IMR-90 (cell line): ENCODE results near the gene FBXO15. TPM values are rescaled to one million over a fixed set of nuclear protein-coding genes. Genes with fewer than 3 reads are reported as not detected.

Experiments used
- ATAC-seq: fragments of 200-7000 bp; cut with Tn5 transposase; 2 replicates; pipeline ENCODE4 v1.9.1; 2020; ENCODE audit warnings: low read depth, mild to moderate bottlenecking, moderate library complexity
- BruUV-seq: library from RNA; stranded (reverse); fragments of 400-500 nt; replicated peaks from 2 replicates; lab custom pipeline; 2021; lab: Mats Ljungman, UMichigan
- CTCF ChIA-PET: fragments of 300-600 bp; formaldehyde crosslinking; extraction: SDS; loops from one replicate; lab custom pipeline; 2021; ENCODE audit warnings: antibody characterized with exemption; lab: Yijun Ruan, JAX
- POLR2A ChIA-PET: fragments of 300-600 bp; sonication (Branson Sonifier 250); formaldehyde crosslinking; loops from one replicate; lab custom pipeline; 2022; ENCODE audit warnings: antibody characterized with exemption; ENCODE audit not compliant: unreplicated experiment; lab: Charles Lee
- DNase-seq: peaks from one replicate; pipeline ENCODE4 v3.0.0; 2013
- H2AFZ ChIP-seq: replicated peaks from 2 replicates; pipeline ENCODE3; 2013; ENCODE audit warnings: low read length, mild to moderate bottlenecking; ENCODE audit not compliant: poor library complexity
- H2AK5ac ChIP-seq: 2 replicates; pipeline ENCODE4 v1.6.1; 2013; ENCODE audit warnings: low read depth, low read length, inconsistent platforms
- H2AK9ac ChIP-seq: replicated peaks from 2 replicates; pipeline ENCODE3; 2013; ENCODE audit warnings: mild to moderate bottlenecking, low read depth, low read length, moderate library complexity; ENCODE audit not compliant: poor library complexity
- H2BK120ac ChIP-seq: 2 replicates; pipeline ENCODE4 v1.6.1; 2013; ENCODE audit warnings: low read depth, low read length, inconsistent platforms
- H2BK15ac ChIP-seq: 3 replicates; pipeline ENCODE4 v1.6.1; 2013; ENCODE audit warnings: low read depth, low read length, inconsistent platforms
- H2BK20ac ChIP-seq: 2 replicates; pipeline ENCODE4 v1.6.1; 2013; ENCODE audit warnings: low read depth, mild to moderate bottlenecking, inconsistent platforms, low read length, moderate library complexity
- H2BK5ac ChIP-seq: 2 replicates; pipeline ENCODE4 v1.6.1; 2013; ENCODE audit warnings: mild to moderate bottlenecking, low read depth, low read length, inconsistent platforms; ENCODE audit not compliant: poor library complexity, severe bottlenecking
- H3K14ac ChIP-seq: replicated peaks from 2 replicates; pipeline ENCODE4 v1.6.1; 2013; ENCODE audit warnings: low read depth, low read length, inconsistent platforms
- H3K18ac ChIP-seq: 2 replicates; pipeline ENCODE4 v1.6.1; 2013; ENCODE audit warnings: low read depth, low read length, control low read depth
- H3K23ac ChIP-seq: 2 replicates; pipeline ENCODE4 v1.6.1; 2013; ENCODE audit warnings: low read depth, low read length, inconsistent platforms
- H3K27ac ChIP-seq: 2 replicates; pipeline ENCODE4 v1.5.1; 2013; ENCODE audit warnings: mild to moderate bottlenecking, control low read depth, low read length; ENCODE audit not compliant: insufficient read depth
- H3K27me3 ChIP-seq: 2 replicates; pipeline ENCODE4 v1.6.1; 2013; ENCODE audit warnings: low read length; ENCODE audit not compliant: control insufficient read depth, insufficient read depth
- H3K36me3 ChIP-seq: 2 replicates; pipeline ENCODE4 v1.6.1; 2013; ENCODE audit warnings: low read length, mixed read lengths; ENCODE audit not compliant: control insufficient read depth, insufficient read depth
- H3K4ac ChIP-seq: 2 replicates; pipeline ENCODE4 v1.6.1; 2013; ENCODE audit warnings: low read depth, low read length, inconsistent platforms
- H3K4me1 ChIP-seq: 2 replicates; pipeline ENCODE4 v1.6.1; 2013; ENCODE audit warnings: low read length, mixed read lengths; ENCODE audit not compliant: control insufficient read depth, insufficient read depth
- H3K4me2 ChIP-seq: 2 replicates; pipeline ENCODE4 v1.6.1; 2013; ENCODE audit warnings: low read depth, mild to moderate bottlenecking, control low read depth, low read length, moderate library complexity
- H3K4me3 ChIP-seq: 2 replicates; pipeline ENCODE4 v1.5.1; 2013; ENCODE audit warnings: low read depth, mild to moderate bottlenecking, control low read depth, low read length, moderate library complexity; ENCODE audit not compliant: insufficient read depth
- H3K56ac ChIP-seq: 2 replicates; pipeline ENCODE4 v1.6.1; 2013; ENCODE audit warnings: low read length, inconsistent platforms; ENCODE audit not compliant: insufficient read depth; ENCODE audit errors: extremely low read depth
- H3K79me1 ChIP-seq, 2 experiments: 2 replicates each; pipeline ENCODE4 v1.6.1; 2013; ENCODE audit warnings: low read length in 2 of 2, inconsistent platforms in 1 of 2, low read depth in 1 of 2
- H3K9ac ChIP-seq: 2 replicates; pipeline ENCODE4 v1.6.1; 2013; ENCODE audit warnings: low read depth, low read length, control low read depth
- H3K9me1 ChIP-seq: 2 replicates; pipeline ENCODE4 v1.6.1; 2013; ENCODE audit warnings: low read length, inconsistent platforms; ENCODE audit not compliant: insufficient read depth
- H3K9me3 ChIP-seq: 2 replicates; pipeline ENCODE4 v1.6.1; 2013; ENCODE audit warnings: low read length; ENCODE audit not compliant: control insufficient read depth, insufficient read depth
- H4K20me1 ChIP-seq: 2 replicates; pipeline ENCODE4 v1.6.1; 2013; ENCODE audit warnings: low read length, inconsistent platforms; ENCODE audit not compliant: insufficient read depth
- H4K5ac ChIP-seq: 2 replicates; pipeline ENCODE4 v1.6.1; 2013; ENCODE audit warnings: mild to moderate bottlenecking, low read depth, low read length, control low read depth
- H4K8ac ChIP-seq, 2 experiments: 2 replicates each; pipeline ENCODE4 v1.6.1; 2013; ENCODE audit warnings: low read depth in 2 of 2, low read length in 2 of 2, control low read depth in 1 of 2, inconsistent platforms in 1 of 2
- H4K91ac ChIP-seq: 2 replicates; pipeline ENCODE4 v1.6.1; 2013; ENCODE audit warnings: low read depth, low read length, inconsistent platforms; ENCODE audit not compliant: insufficient read depth
- BHLHE40 ChIP-seq: fragments of 150-350 bp; IDR thresholded peaks from 2 replicates; pipeline ENCODE4 v1.6.1; 2016; ENCODE audit warnings: mild to moderate bottlenecking, low read depth, low read length
- CEBPB ChIP-seq: IDR thresholded peaks from 2 replicates; pipeline ENCODE4 v1.6.1; 2012; ENCODE audit warnings: low read depth, low read length, improper control_type of control experiment
- CHD1 ChIP-seq: IDR thresholded peaks from 2 replicates; pipeline ENCODE4 v1.6.1; 2012; ENCODE audit warnings: low read depth, low read length, improper control_type of control experiment
- ELK1 ChIP-seq: fragments of 150-350 bp; IDR thresholded peaks from 2 replicates; pipeline ENCODE4 v1.6.1; 2016; ENCODE audit warnings: low read depth, mild to moderate bottlenecking, low read length, moderate library complexity, borderline replicate concordance
- FOS ChIP-seq: fragments of 150-350 bp; IDR thresholded peaks from 2 replicates; pipeline ENCODE4 v1.6.1; 2016; ENCODE audit warnings: low read depth, low read length
- MAFK ChIP-seq: IDR thresholded peaks from 2 replicates; pipeline ENCODE4 v1.6.1; 2012; ENCODE audit warnings: low read depth, low read length, improper control_type of control experiment
- MAZ ChIP-seq: IDR thresholded peaks from 2 replicates; pipeline ENCODE4 v1.6.1; 2012; ENCODE audit warnings: low read depth, mild to moderate bottlenecking, low read length, improper control_type of control experiment, moderate library complexity, borderline replicate concordance
- MXI1 ChIP-seq: IDR thresholded peaks from 2 replicates; pipeline ENCODE4 v1.6.1; 2012; ENCODE audit warnings: low read depth, mild to moderate bottlenecking, low read length, moderate library complexity, borderline replicate concordance
- NFE2L2 ChIP-seq: fragments of 150-350 bp; IDR thresholded peaks from 2 replicates; pipeline ENCODE4 v1.6.1; 2016; ENCODE audit warnings: low read depth, mild to moderate bottlenecking, low read length
- POLR2A ChIP-seq: IDR thresholded peaks from 2 replicates; pipeline ENCODE4 v1.6.1; 2012; ENCODE audit warnings: mild to moderate bottlenecking, low read depth, low read length
- RAD21 ChIP-seq: IDR thresholded peaks from 2 replicates; pipeline ENCODE4 v1.6.1; 2012; ENCODE audit warnings: low read length, improper control_type of control experiment
- RCOR1 ChIP-seq: IDR thresholded peaks from 2 replicates; pipeline ENCODE4 v1.6.1; 2012; ENCODE audit warnings: mild to moderate bottlenecking, low read length, improper control_type of control experiment; ENCODE audit not compliant: insufficient replicate concordance
- RFX5 ChIP-seq: IDR thresholded peaks from 2 replicates; pipeline ENCODE4 v1.8.0; 2012; ENCODE audit warnings: low read depth, mild to moderate bottlenecking, low read length, moderate library complexity
- SMC3 ChIP-seq: fragments of 150-350 bp; IDR thresholded peaks from 2 replicates; pipeline ENCODE4 v1.6.1; 2016; ENCODE audit warnings: low read depth, mild to moderate bottlenecking, antibody characterized with exemption, low read length, moderate library complexity
- WGBS, 2 experiments: methylation state at CpG; one replicate each; pipeline versions ENCODE4 v1.1.5 to v1.1.7; 2013; ENCODE audit warnings: missing lambda C conversion rate in 2 of 2; ENCODE audit not compliant: insufficient read length in 1 of 2; ENCODE audit errors: extremely low coverage in 2 of 2; 5-methylcytosine and 5-hydroxymethylcytosine counted together
- dilution Hi-C: fragments of 300-500 bp; cut with HindIII; formaldehyde crosslinking; loops from one replicate; pipeline ENCODE4 v1.14.3; 2018; ENCODE audit warnings: low sequenced_read_pairs; ENCODE audit not compliant: unreplicated experiment
- in situ Hi-C: fragments of 300-500 bp; cut with MboI; formaldehyde crosslinking; loops from 3 replicates; pipeline ENCODE4 v1.14.3; 2019; ENCODE audit warnings: low sequenced_read_pairs, inconsistent platforms, mixed read lengths
- intact Hi-C: fragments of 100-400 bp; cut with micrococcal nuclease; formaldehyde crosslinking; loops from 2 replicates; pipeline ENCODE4 v1.10.0; 2022
- polyA plus RNA-seq, 3 experiments: library from polyadenylated mRNA; depleted of rRNA; stranded (reverse); fragments of >200 nt; gene quantifications; 2 replicates each; pipeline ENCODE4 v1.2.3, GENCODE V29; 2012; ENCODE audit warnings: low replicate concordance in 1 of 3
- total RNA-seq: library from RNA; depleted of rRNA; stranded (reverse); fragments of >200 nt; gene quantifications from 2 replicates; pipeline ENCODE4 v1.2.3, GENCODE V29; 2012
- TF ChIP-seq, protein P1 (sequence below): conservative IDR thresholded peaks from 2 replicates; pipeline ENCODE4 v1.5.1; 2012; ENCODE audit warnings: mild to moderate bottlenecking, low read depth, low read length, improper control_type of control experiment
- TF ChIP-seq, protein P2 (sequence below): fragments of 150-350 bp; IDR thresholded peaks from 2 replicates; pipeline ENCODE4 v1.6.1; 2017; ENCODE audit warnings: mild to moderate bottlenecking, antibody characterized with exemption, low read length, low read depth

The FBXO15 gene
- total and polyA plus RNA-seq, 2 of the 4 experiments (the other 2 are of a cell fraction): 0.90 to 2.0 TPM

- Histone ChIP-seq H3K9ac (no peak overlapping the region), H3K36me3 (no peaks in the 10 kb centered on the region), H4K5ac (no peak overlapping the region), H3K79me1 (no peaks in the 10 kb centered on the region), H4K20me1 (no peaks in the 10 kb centered on the region), H3K23ac (no peak overlapping the region), H3K27me3 (no peaks in the 10 kb centered on the region), H2BK5ac (no peak overlapping the region), H3K4me1 (peaks cover 7% of the 10 kb centered on the region), H2AK9ac (no peak overlapping the region), H2AK5ac (no peak overlapping the region), H3K18ac (no peak overlapping the region), H3K4me2 (no peak overlapping the region), H3K27ac (no peak overlapping the region), H3K9me1 (no peaks in the 10 kb centered on the region; the same call in 1 of the 2 replicates), H3K4me3 (no peak overlapping the region), H3K56ac (no peak overlapping the region), H4K8ac (no peak overlapping the region), H3K4ac (no peak overlapping the region), H3K9me3 (peaks cover 2% of the 10 kb centered on the region; the same call in 1 of the 2 replicates), H2BK15ac (no peak overlapping the region), H3K14ac (no peak overlapping the region), H4K91ac (no peak overlapping the region), H2BK20ac (no peak overlapping the region), H2BK120ac (no peak overlapping the region), H2AFZ (no peak overlapping the region)
- TF ChIP-seq BHLHE40 (no peak), MXI1 (no peak), CEBPB (no peak), CHD1 (no peak), RAD21 (no peak), ELK1 (no peak), RFX5 (no peak), NFE2L2 (no peak), POLR2A (no peak), SMC3 (no peak), FOS (no peak), RCOR1 (no peak), MAZ (no peak), MAFK (no peak)
- TF ChIP-seq, protein P1, sequence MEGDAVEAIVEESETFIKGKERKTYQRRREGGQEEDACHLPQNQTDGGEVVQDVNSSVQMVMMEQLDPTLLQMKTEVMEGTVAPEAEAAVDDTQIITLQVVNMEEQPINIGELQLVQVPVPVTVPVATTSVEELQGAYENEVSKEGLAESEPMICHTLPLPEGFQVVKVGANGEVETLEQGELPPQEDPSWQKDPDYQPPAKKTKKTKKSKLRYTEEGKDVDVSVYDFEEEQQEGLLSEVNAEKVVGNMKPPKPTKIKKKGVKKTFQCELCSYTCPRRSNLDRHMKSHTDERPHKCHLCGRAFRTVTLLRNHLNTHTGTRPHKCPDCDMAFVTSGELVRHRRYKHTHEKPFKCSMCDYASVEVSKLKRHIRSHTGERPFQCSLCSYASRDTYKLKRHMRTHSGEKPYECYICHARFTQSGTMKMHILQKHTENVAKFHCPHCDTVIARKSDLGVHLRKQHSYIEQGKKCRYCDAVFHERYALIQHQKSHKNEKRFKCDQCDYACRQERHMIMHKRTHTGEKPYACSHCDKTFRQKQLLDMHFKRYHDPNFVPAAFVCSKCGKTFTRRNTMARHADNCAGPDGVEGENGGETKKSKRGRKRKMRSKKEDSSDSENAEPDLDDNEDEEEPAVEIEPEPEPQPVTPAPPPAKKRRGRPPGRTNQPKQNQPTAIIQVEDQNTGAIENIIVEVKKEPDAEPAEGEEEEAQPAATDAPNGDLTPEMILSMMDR: no peak
- TF ChIP-seq, protein P2, sequence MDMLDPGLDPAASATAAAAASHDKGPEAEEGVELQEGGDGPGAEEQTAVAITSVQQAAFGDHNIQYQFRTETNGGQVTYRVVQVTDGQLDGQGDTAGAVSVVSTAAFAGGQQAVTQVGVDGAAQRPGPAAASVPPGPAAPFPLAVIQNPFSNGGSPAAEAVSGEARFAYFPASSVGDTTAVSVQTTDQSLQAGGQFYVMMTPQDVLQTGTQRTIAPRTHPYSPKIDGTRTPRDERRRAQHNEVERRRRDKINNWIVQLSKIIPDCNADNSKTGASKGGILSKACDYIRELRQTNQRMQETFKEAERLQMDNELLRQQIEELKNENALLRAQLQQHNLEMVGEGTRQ: no peak
- ChIA-PET POLR2A (no interaction called here), CTCF (no interaction called here)
- no TSS peak for BruUV-seq
- intact Hi-C loops: no loop called here
- dilution Hi-C loops: no loop called here
- in situ Hi-C loops: no loop called here
- DNase-seq: no peak
- no CpG with 5 or more reads among the region's 9 CpGs for WGBS, 2 experiments
- ATAC-seq: no peak
Observed at GRCh38 chr18:74084184-74084855, 63.3 kb downstream of the FBXO15 start.
